ENCODE results near the gene FAM83G.

The FAM83G gene

DNA sequence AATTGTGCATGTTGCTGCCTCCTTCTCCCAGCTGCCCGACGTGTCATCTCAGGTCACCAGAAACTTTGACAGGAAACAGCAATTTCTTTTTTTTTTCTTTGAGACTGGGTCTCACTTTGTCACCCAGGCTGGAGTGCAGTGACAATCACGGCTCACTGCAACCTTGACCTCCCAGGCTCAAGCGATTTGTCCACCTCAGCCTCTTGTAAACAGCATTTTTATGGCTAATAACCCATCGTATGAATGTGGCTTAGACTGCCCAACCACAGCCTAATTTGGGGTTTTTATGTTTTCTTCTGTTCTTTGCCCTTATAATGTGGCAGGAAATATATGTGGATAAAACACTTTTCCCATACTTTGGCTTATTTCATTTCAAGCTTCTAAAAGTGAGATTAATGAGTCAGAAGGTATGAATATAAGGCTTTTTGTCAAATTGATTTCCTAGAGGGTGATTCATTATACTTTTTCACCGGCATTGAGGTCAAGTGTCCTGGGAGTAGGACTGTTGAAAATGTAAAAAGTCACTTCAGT is 83.6 kb downstream of the FAM83G start:
- peaks cover 12% of the 10 kb centered on the region; the same call in 1 of the 2 replicates for H3K36me3 ChIP-seq (ENCODE audit: insufficient read depth, low read length)
- H3K27ac ChIP-seq, result peak overlapping the region; percentile 11; the same call in 1 of the 2 replicates
- no peaks in the 10 kb centered on the region for H3K9me3 ChIP-seq (ENCODE audit: low read depth, low read length)
- H3K4me3 ChIP-seq, result no peak overlapping the region
- no peak for DNase-seq (ENCODE audit: low read depth, low spot score)
- no peak overlapping the region for H3K9ac ChIP-seq (ENCODE audit: insufficient read length)
- TF ChIP-seq POLR2AphosphoS5 (IDR thresholded peaks at IDR 0.05; ENCODE audit: borderline replicate concordance, low read depth, low read length), result no peak

DNA sequence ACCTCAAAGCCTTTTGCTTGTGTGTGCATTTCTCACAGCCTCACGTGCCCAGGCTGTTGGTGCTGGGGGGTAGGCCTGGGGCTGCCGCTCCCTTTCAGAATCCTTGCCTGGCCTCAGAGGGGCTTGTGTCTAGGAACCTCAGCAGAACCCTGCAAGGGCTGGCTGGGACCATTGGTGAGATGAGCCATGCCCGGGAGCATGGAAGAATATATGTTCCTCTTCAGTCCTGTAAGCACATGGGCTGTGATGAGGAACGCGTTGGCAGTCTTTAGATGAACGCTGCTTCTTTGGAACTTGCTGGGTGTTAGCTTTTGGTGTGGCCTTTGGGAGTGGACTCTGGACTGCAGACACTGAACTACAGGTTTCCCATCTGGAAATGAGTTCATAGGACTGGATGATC is 84.6 kb downstream of the FAM83G start:
- Histone ChIP-seq H3K36me3 (ENCODE audit: insufficient read depth, low read length) (peaks cover 9% of the 10 kb centered on the region; the same call in 1 of the 2 replicates), H3K9me3 (ENCODE audit: low read depth, low read length) (no peaks in the 10 kb centered on the region), H3K9ac (ENCODE audit: insufficient read length) (no peak overlapping the region), H3K4me3 (no peak overlapping the region), H3K27ac (0 out of 2 replicates have a peak overlapping the region, but pooled peaks have one; percentile 9)
- TF ChIP-seq EZH2 (IDR thresholded peaks at IDR 0.05), result no peak
- TF ChIP-seq POLR2AphosphoS5 (IDR thresholded peaks at IDR 0.05; ENCODE audit: borderline replicate concordance, low read depth, low read length), result no peak
- no peak for TF ChIP-seq FOXP2 (optimal IDR thresholded peaks at IDR 0.05; ENCODE audit: control extremely low read depth, extremely low read length, insufficient read depth)
- no peak for DNase-seq (ENCODE audit: low read depth, low spot score)
